ENCODE measurements around the gene ATP9A. TPM values are rescaled to one million over a fixed set of nuclear protein-coding genes. Genes with fewer than 3 reads are reported as not detected.

Gene ATP9A
- total RNA-seq, 1 experiment from 2014 or later: 12.1 TPM

GRCh38 chr20:51803148-51803854 is 35.1 kb upstream of the ATP9A start:
- Histone ChIP-seq H3K56ac (ENCODE audit: insufficient read length, low read depth, low read length) (no peak overlapping the region), H4K20me1 (ENCODE audit: control insufficient read depth, insufficient read depth, insufficient read length) (no peaks in the 10 kb centered on the region), H4K8ac (replicated peaks; ENCODE audit: insufficient read length, low read depth, low read length) (no peak overlapping the region), H2AFZ (ENCODE audit: low read length) (no peak overlapping the region), H2BK5ac (ENCODE audit: insufficient read length, low read length) (no peak overlapping the region), H2BK20ac (ENCODE audit: low read depth, low read length, poor library complexity, severe bottlenecking) (no peak overlapping the region), H3T11ph (ENCODE audit: low read length) (no peak overlapping the region), H3K9ac (ENCODE audit: extremely low read depth, insufficient read length, low read length) (no peak overlapping the region), H2BK12ac (ENCODE audit: insufficient read length, low read depth, low read length) (no peak overlapping the region), H3K18ac (ENCODE audit: insufficient read length, low read depth, low read length) (no peak overlapping the region), H3K27ac (ENCODE audit: insufficient read length, low read depth, low read length) (no peak overlapping the region), H4K91ac (ENCODE audit: insufficient read length, low read depth, low read length) (no peak overlapping the region), H3K14ac (ENCODE audit: insufficient read depth, low read length) (no peak overlapping the region), H3K27me3 (ENCODE audit: insufficient read depth, low read length) (no peaks in the 10 kb centered on the region), H3K4me2 (ENCODE audit: insufficient read depth, insufficient read length, low read length) (peak overlapping the region; percentile 61), H3K79me1 (ENCODE audit: insufficient read depth, low read depth, low read length, poor library complexity, severe bottlenecking) (no peaks in the 10 kb centered on the region), H3K79me2 (ENCODE audit: insufficient read depth, low read length) (peaks cover 16% of the 10 kb centered on the region), H3K4me1 (ENCODE audit: insufficient read depth, low read length) (no peaks in the 10 kb centered on the region; the same call in 1 of the 2 replicates), H3K4ac (ENCODE audit: low read depth, low read length) (no peak overlapping the region), H3K23me2 (ENCODE audit: insufficient read length, low read depth, low read length, poor library complexity, severe bottlenecking) (peaks cover 17% of the 10 kb centered on the region), H2BK15ac (ENCODE audit: low read depth, low read length) (no peak overlapping the region), H2BK120ac (ENCODE audit: low read depth, low read length, poor library complexity, severe bottlenecking) (no peak overlapping the region), H2AK5ac (ENCODE audit: insufficient read length, low read length) (no peak overlapping the region), H4K5ac (ENCODE audit: insufficient read length, low read depth, low read length) (no peak overlapping the region), H3K9me3 (ENCODE audit: control insufficient read depth, low read depth, low read length) (no peaks in the 10 kb centered on the region), H3K23ac (ENCODE audit: insufficient read length, low read depth, low read length) (no peak overlapping the region)
- Mint-ChIP-seq H3K27me3 (ENCODE audit: low read depth) (no peaks in the 10 kb centered on the region; the same call in 1 of the 2 replicates), H3K4me1 (peaks cover 20 to 24% of the 10 kb centered on the region in 2 experiments), H3K27ac (peak overlapping the region; percentile 79 to 99 (median 94); a peak in 6 of 7 replicates), H3K36me3 (ENCODE audit: insufficient read depth in 1 of 3, low read depth in 3 of 3) (peaks cover 5 to 12% (median 7%) of the 10 kb centered on the region in 3 experiments), H3K4me3 (peak overlapping the region; percentile 97 to 98), H3K9me3 (peaks cover 0 to 3% of the 10 kb centered on the region in 2 experiments; a peak in 3 of 5 replicates)
- DNase-seq: no peak
- TF ChIP-seq CTCF (conservative IDR thresholded peaks at IDR 0.05): no peak
- no CpG with 5 or more reads among the region's 4 CpGs for WGBS (ENCODE audit: extremely low coverage, insufficient read length, low lambda C conversion rate)

All from H9 (cell line).